Thoracic aorta (tissue), 2 donors: ENCODE results near the gene MRGPRF. TPM values are rescaled to one million over a fixed set of nuclear protein-coding genes. Genes with fewer than 3 reads are reported as not detected.

Experiments
- ATAC-seq: fragments of 150-250 bp; one replicate; pipeline ENCODE4 v1.8.0; 2017; ENCODE audit warnings: low read depth; ENCODE audit not compliant: insufficient number of reproducible peaks, low FRiP score
- DNase-seq: peaks from one replicate; pipeline ENCODE4 v3.0.0-alpha.2; 2020; ENCODE audit warnings: low spot score
- H3K27ac ChIP-seq, 2 donors: fragments of 200-600 bp; sonication (generic); 1 replicate in 1 of 2; 2 replicates in 1 of 2; pipeline ENCODE4 v1.5.1; 2016; ENCODE audit warnings: mild to moderate bottlenecking in 2 of 2, moderate library complexity in 2 of 2
- H3K27me3 ChIP-seq: fragments of 200-600 bp; sonication (generic); replicated peaks from 2 replicates; pipeline ENCODE4 v1.6.0; 2016; ENCODE audit warnings: mild to moderate bottlenecking; ENCODE audit not compliant: insufficient read depth
- H3K36me3 ChIP-seq: fragments of 200-600 bp; sonication (generic); one replicate; pipeline ENCODE4 v1.5.1; 2016
- H3K4me1 ChIP-seq, 2 donors: fragments of 200-600 bp; sonication (generic); 1 replicate in 1 of 2; 2 replicates in 1 of 2; pipeline versions ENCODE4 v1.5.1 to v1.6.0; 2016; ENCODE audit warnings: low read depth in 2 of 2, mild to moderate bottlenecking in 1 of 2; ENCODE audit not compliant: control insufficient read depth in 1 of 2
- H3K4me3 ChIP-seq: fragments of 200-600 bp; sonication (generic); 2 replicates; pipeline ENCODE4 v1.5.1; 2016; ENCODE audit warnings: mild to moderate bottlenecking
- H3K9me3 ChIP-seq: fragments of 200-600 bp; sonication (generic); 2 replicates; pipeline ENCODE4 v1.5.1; 2016
- CTCF ChIP-seq: fragments of 200-600 bp; sonication (generic); IDR thresholded peaks from one replicate; pipeline ENCODE4 v1.5.1; 2019; ENCODE audit warnings: antibody characterized with exemption
- total RNA-seq, 2 donors: library from RNA; depleted of rRNA; stranded (reverse); fragments of >200 nt; gene quantifications; one replicate each; pipeline versions ENCODE4 v1.1.0 to v1.2.3, GENCODE V29; 2016

MRGPRF gene
- total RNA-seq, 2 donors from 2014 or later: 67.5 to 171 TPM

- DNase-seq: no peak
- Histone ChIP-seq H3K36me3 (peaks cover 55% of the 10 kb centered on the region), H3K9me3 (no peaks in the 10 kb centered on the region), H3K27me3 (no peaks in the 10 kb centered on the region), H3K4me1 (peaks cover 50 to 88% of the 10 kb centered on the region in 2 donors), H3K4me3 (no peak overlapping the region), H3K27ac (peak overlapping the region; percentile 86 to 93)
- ATAC-seq: no peak
- TF ChIP-seq CTCF: no peak
Observed at GRCh38 chr11:69005183-69005630, 7.8 kb downstream of the MRGPRF start.

GRCh38 chr11:69004411-69005182 is 8.4 kb downstream of the MRGPRF start:
- ATAC-seq: no peak

DNA sequence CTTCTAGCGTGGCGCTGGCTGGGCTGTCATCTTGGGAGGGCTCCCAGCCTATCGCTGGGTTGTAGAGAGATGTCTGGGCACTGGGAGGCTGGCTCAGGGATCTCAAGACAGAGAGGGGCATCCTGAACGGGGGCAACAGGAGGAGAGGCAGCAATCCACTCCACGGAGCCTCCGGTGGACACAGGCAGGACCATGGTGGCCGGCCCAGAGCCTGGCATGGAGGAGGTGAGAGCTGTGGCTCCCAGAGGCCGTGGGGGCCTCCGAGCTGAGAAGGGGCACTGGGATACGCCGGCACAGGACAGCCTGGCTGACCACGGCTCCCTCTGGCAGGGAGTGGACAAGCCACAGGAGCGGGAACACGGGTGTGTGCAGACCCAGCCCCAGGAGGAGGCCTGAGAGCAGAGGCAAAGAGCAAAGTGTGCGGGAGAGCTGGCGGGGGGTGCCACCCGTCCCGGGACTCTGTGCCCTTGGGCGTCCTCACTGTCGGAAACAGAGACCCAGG is 9.1 kb downstream of the MRGPRF start:
- DNase-seq: no peak
- Histone ChIP-seq H3K4me1 (peaks cover 48 to 88% of the 10 kb centered on the region in 2 donors), H3K36me3 (peaks cover 55% of the 10 kb centered on the region), H3K4me3 (no peak overlapping the region), H3K27ac (peak overlapping the region; percentile 86 to 93), H3K27me3 (no peaks in the 10 kb centered on the region), H3K9me3 (no peaks in the 10 kb centered on the region)
- no peak for ATAC-seq
- TF ChIP-seq CTCF: no peak

More at GRCh38 chr11:69004411-69005182, 8.4 kb downstream of the MRGPRF start:
- peaks cover 55% of the 10 kb centered on the region for H3K36me3 ChIP-seq
- no peaks in the 10 kb centered on the region for H3K27me3 ChIP-seq
- no peak for TF ChIP-seq CTCF
- peak overlapping the region; percentile 86 to 93 for H3K27ac ChIP-seq
- DNase-seq: no peak
- H3K9me3 ChIP-seq: no peaks in the 10 kb centered on the region
- H3K4me3 ChIP-seq: no peak overlapping the region
- H3K4me1 ChIP-seq: peaks cover 50 to 88% of the 10 kb centered on the region in 2 donors

- ATAC-seq (no peak), DNase-seq (no peak)
- H3K4me1 ChIP-seq: peaks cover 47 to 88% of the 10 kb centered on the region in 2 donors
- peaks cover 55% of the 10 kb centered on the region for H3K36me3 ChIP-seq
- H3K9me3 ChIP-seq: no peaks in the 10 kb centered on the region
- TF ChIP-seq CTCF: no peak
- H3K27me3 ChIP-seq: no peaks in the 10 kb centered on the region
- H3K4me3 ChIP-seq: no peak overlapping the region
- peak overlapping the region; percentile 86 to 93 for H3K27ac ChIP-seq
Observed at GRCh38 chr11:69003301-69003865, 9.7 kb downstream of the MRGPRF start.

DNA sequence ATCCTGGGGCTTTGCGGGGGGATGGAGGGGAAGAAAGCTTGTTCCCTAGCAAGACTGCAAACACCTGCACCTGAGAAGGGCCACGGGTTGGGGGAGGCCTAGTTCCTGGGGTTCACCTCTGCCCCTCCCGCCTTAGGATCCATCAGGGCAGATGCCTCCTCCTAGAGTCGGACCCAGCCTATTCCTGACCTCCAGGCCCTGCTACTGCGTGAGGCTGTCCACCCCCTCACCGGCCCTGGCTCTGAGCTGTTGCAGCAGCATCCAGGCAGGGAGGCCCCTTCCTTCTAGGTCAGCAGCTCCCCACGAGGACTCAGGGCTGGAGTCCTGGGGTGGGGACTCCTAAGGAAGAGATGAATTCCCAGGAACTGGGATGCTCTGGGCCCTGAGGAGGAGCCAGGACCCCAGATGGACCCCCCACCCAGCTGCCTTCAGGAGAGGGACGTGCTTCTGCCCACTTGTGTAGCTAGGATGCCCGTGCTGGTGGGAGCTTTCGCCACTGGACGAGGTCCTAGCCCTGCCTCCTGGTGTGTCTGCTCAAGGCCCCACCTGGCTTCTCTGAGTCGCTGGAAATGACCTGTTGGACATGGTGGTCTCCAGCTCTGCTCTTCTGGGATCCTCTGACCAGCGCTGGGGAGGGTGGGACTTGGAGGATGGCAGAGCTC is 10.3 kb downstream of the MRGPRF start:
- peaks cover 42 to 88% of the 10 kb centered on the region in 2 donors for H3K4me1 ChIP-seq
- peaks cover 49% of the 10 kb centered on the region for H3K36me3 ChIP-seq
- TF ChIP-seq CTCF: no peak
- DNase-seq (no peak), ATAC-seq (no peak)
- peak overlapping the region; percentile 86 to 93 for H3K27ac ChIP-seq
- no peak overlapping the region for H3K4me3 ChIP-seq
- H3K9me3 ChIP-seq: no peaks in the 10 kb centered on the region
- H3K27me3 ChIP-seq: no peaks in the 10 kb centered on the region
